Measurements from ENCODE around the gene MACROD1. TPM values are rescaled to one million over a fixed set of nuclear protein-coding genes. Genes with fewer than 3 reads are reported as not detected.
A peak's percentile ranks its signal among the peaks of the same experiment; 100 is the strongest.

MACROD1 gene
- total RNA-seq, 2 donors from 2014 or later: 3.9 to 7.5 TPM

DNA sequence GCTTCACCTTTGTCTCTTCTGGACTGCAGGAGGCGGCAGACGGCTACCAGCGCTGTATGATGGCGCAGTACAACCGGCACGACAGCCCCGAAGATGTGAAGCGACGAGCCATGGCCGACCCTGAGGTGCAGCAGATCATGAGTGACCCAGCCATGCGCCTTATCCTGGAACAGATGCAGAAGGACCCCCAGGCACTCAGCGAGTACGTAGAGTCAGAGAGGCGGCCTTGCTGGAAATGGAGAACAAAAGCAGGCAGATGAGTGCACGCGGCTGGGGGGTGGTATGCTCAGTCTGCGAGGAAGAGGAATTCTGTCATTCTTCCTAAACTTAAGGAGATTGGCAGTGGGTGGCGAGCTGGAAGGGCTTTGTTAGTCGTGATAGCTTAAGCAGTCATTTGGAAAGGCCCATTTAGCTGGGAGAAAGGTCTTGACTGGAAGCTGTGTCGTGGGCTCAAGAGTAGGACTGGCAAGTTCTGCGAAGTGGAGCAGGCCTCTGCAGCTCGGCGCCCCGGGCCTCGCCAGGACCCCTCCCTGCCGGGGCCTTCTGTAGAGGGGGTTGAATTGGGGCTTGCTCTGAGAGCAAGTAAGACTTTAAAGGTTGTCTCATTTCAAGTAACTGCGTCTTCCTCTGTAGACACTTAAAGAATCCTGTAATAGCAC lies 37.6 kb upstream of the MACROD1 start:
- Mint-ChIP-seq H3K4me1 (peaks cover 24% of the 10 kb centered on the region), H3K27me3 (no peaks in the 10 kb centered on the region), H3K27ac (no peak overlapping the region), H3K36me3 (ENCODE audit: low read depth) (peaks cover 11% of the 10 kb centered on the region), H3K4me3 (no peak overlapping the region)
- H3K9me3 ChIP-seq (ENCODE audit: control insufficient read depth, low read length, poor library complexity, severe bottlenecking): no peaks in the 10 kb centered on the region
- DNase-seq (no peak), ATAC-seq (no peak)

DNA sequence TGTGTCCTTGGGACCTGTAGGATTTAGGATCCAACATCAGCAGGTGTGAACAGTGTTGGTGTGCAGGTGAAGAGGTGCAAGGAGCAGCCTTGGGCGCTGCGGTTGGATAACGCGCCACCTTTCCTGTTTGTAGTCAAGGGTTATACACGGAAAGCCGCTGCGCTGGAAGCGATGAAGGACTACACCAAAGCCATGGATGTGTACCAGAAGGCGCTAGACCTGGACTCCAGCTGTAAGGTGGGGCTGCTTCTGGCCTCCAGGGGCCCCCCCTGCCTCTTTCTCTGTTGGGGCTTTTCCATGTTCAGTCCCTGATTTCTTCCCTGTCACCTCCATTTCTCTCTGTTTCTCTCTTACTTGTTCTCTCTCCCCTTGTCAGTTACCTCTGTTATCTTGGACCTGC lies 37.1 kb upstream of the MACROD1 start:
- Mint-ChIP-seq H3K36me3 (ENCODE audit: low read depth) (peaks cover 11% of the 10 kb centered on the region), H3K27me3 (no peaks in the 10 kb centered on the region), H3K4me3 (no peak overlapping the region), H3K4me1 (peaks cover 20% of the 10 kb centered on the region), H3K27ac (no peak overlapping the region)
- no peaks in the 10 kb centered on the region for H3K9me3 ChIP-seq (ENCODE audit: control insufficient read depth, low read length, poor library complexity, severe bottlenecking)
- ATAC-seq: no peak
- no peak for DNase-seq

DNA sequence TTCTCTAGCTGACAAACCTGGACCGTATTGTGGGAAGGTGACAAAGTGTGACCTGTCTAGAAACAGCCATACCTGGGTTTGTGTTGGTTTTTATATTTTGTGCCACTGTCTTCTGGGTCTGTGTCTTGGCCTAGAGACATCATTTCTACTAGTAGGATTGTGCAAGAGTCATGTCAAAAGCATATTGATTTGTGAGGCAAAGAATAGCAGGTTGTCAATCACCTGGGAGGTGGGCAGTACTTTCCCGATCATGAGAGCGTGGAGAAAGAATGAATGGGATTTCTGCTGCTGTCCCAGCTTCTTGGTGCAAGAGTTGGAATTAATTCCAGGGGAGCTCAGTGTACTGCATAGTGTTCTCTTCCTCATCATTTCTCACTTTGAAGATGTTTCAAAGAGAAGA lies 35.6 kb upstream of the MACROD1 start:
- H3K9me3 ChIP-seq (ENCODE audit: control insufficient read depth, low read length, poor library complexity, severe bottlenecking): no peaks in the 10 kb centered on the region
- Mint-ChIP-seq H3K4me1 (peaks cover 19% of the 10 kb centered on the region), H3K27me3 (no peaks in the 10 kb centered on the region), H3K4me3 (no peak overlapping the region), H3K27ac (peak overlapping the region; percentile 37), H3K36me3 (ENCODE audit: low read depth) (peaks cover 11% of the 10 kb centered on the region)
- ATAC-seq (no peak), DNase-seq (no peak)

GRCh38 chr11:64198511-64198910 lies 32.6 kb upstream of the MACROD1 start:
- ATAC-seq (no peak), DNase-seq (no peak)
- no peak overlapping the region for H3K4me3 Mint-ChIP-seq
- peak overlapping the region; percentile 67 for H3K27ac Mint-ChIP-seq
- H3K4me1 Mint-ChIP-seq: peaks cover 5% of the 10 kb centered on the region
- peaks cover 6% of the 10 kb centered on the region for H3K36me3 Mint-ChIP-seq (ENCODE audit: low read depth)
- no peaks in the 10 kb centered on the region for H3K27me3 Mint-ChIP-seq
- H3K9me3 ChIP-seq (ENCODE audit: control insufficient read depth, low read length, poor library complexity, severe bottlenecking): no peaks in the 10 kb centered on the region

GRCh38 chr11:64196626-64197025 lies 30.7 kb upstream of the MACROD1 start:
- H3K27ac Mint-ChIP-seq: no peak overlapping the region
- H3K9me3 ChIP-seq (ENCODE audit: control insufficient read depth, low read length, poor library complexity, severe bottlenecking): no peaks in the 10 kb centered on the region
- peaks cover 3% of the 10 kb centered on the region for H3K36me3 Mint-ChIP-seq (ENCODE audit: low read depth)
- no peak overlapping the region for H3K4me3 Mint-ChIP-seq
- no peak for DNase-seq
- H3K27me3 Mint-ChIP-seq: no peaks in the 10 kb centered on the region
- H3K4me1 Mint-ChIP-seq: peaks cover 3% of the 10 kb centered on the region
- ATAC-seq: no peak

GRCh38 chr11:64192434-64192833 lies 26.5 kb upstream of the MACROD1 start:
- DNase-seq (no peak), ATAC-seq (no peak)
- H3K4me3 Mint-ChIP-seq: no peak overlapping the region
- H3K9me3 ChIP-seq (ENCODE audit: control insufficient read depth, low read length, poor library complexity, severe bottlenecking): no peaks in the 10 kb centered on the region
- H3K27ac Mint-ChIP-seq: no peak overlapping the region
- peaks cover 8% of the 10 kb centered on the region for H3K4me1 Mint-ChIP-seq
- H3K27me3 Mint-ChIP-seq: no peaks in the 10 kb centered on the region
- H3K36me3 Mint-ChIP-seq (ENCODE audit: low read depth): no peaks in the 10 kb centered on the region

DNA sequence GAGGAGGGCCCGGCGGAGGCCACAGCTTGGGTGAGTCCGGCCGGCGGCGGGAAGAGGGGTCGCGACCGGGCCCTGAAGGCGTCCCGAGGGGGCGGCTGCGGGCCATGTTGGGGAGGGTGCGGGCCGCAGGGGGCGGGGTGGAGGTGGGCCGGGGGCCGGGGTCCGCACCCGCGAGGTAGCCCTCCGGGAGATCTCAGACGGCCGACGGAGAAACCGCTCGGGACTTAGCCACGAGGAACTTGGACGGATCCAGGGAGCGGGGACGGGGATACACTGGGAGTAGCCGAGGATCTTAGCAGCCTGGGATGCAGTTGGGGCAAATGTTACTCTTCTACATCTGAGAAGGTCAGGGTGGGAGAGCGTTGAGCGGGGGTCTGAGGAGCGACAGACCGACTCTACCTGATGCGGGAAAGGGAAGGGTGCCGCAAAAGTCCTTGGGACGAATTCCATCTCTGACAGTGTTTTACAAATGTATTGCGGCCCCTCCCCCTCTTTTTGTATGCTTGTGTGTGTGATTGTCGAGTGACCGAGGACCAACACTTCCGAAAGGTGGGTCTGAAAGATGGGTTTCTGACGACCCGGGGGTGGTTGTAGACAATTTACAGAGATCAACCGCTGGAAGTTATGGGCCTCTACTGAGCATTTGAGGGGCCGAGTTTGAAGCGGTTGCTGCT lies 20.7 kb upstream of the MACROD1 start:
- H3K9me3 ChIP-seq (ENCODE audit: control insufficient read depth, low read length, poor library complexity, severe bottlenecking): no peaks in the 10 kb centered on the region
- Mint-ChIP-seq H3K36me3 (ENCODE audit: low read depth) (no peaks in the 10 kb centered on the region), H3K27me3 (no peaks in the 10 kb centered on the region), H3K4me3 (no peak overlapping the region), H3K4me1 (peaks cover 21% of the 10 kb centered on the region), H3K27ac (no peak overlapping the region)
- ATAC-seq: no peak
- no peak for DNase-seq

DNA sequence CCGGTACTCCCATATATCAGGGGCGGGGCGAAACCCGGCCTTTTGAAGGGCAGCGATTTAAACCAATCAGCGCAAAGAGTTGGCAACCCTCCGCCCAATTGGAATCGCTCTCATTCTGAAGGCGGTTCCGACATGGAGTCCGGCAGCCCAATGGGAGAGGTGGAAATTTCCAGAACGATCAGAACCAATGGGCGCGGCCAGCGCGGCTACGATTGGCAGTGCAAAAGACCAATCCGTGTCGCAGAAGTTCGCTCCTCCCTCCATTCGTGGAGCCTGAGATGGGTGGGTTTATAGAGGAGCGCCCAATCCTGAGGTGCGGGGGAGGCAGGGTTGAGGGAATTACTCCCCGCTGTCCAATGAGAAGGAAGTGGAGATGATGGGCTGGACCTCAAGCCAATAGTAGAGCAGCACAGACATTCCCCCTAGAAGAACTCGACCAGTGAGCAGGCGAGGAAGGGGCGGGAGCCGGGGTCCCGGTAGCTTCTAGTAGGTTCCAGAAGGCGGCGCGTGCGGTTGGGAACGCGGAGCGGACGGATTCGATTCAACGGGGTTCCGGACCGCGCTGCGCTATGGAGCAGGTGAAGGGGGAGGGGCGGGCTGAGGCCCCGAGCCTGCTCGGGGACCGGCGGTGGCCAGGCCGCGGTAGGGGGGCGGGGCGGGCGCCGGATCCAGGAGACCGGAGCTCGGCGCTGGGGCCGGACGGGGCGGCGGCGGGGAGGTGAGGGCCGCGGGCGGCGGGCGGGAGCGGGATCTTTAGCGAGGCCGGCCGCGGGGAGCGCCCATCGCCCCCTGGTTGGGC lies 20.0 kb upstream of the MACROD1 start, which contains the start of gene STIP1:
Gene STIP1 (plus strand): TSS at position 479 of the 799 bp plus-strand sequence. CDS start 91 bp downstream, at position 570.
- DNase-seq: peak; percentile 95 to 97 (median 96)
- Mint-ChIP-seq H3K27me3 (no peaks in the 10 kb centered on the region), H3K36me3 (ENCODE audit: low read depth) (no peaks in the 10 kb centered on the region), H3K27ac (no peak within 1 kb of the TSS), H3K4me1 (peaks cover 24% of the 10 kb centered on the region), H3K4me3 (peak within 1 kb of the TSS; percentile 100)
- no peaks in the 10 kb centered on the region for H3K9me3 ChIP-seq (ENCODE audit: control insufficient read depth, low read length, poor library complexity, severe bottlenecking)
- peak; percentile 90 for ATAC-seq

DNA sequence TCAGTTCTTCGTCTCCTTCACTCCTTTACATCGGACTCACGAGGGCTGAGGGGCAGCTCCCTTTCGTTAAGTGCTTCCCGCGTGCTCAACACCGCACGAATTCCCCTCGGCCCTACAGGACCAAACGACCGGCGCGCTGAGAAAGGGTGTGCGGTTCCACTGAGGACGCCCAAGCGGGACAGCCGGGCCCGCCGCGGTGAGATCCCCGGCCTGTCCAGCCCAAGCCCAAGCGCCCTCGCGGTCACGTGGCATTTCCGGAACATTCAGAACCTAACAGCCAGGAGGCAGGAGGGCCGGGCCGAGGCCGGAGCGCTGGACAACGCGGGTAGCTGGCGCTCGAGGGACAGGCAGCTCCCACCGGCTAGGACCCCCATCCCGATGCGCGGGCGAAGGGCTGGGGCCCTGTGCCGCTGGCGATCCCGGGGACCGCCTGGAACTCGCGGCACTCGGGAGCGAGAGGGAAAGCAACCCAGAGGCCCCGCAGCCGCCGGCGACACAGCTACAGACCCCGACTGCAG lies 19.3 kb upstream of the MACROD1 start:
- H3K36me3 Mint-ChIP-seq (ENCODE audit: low read depth): no peaks in the 10 kb centered on the region
- ATAC-seq (no peak), DNase-seq (peak in 2 of 3 donors; percentile 25 to 28)
- no peak overlapping the region for H3K27ac Mint-ChIP-seq
- H3K4me1 Mint-ChIP-seq: peaks cover 23% of the 10 kb centered on the region
- peak overlapping the region; percentile 100 for H3K4me3 Mint-ChIP-seq
- no peaks in the 10 kb centered on the region for H3K9me3 ChIP-seq (ENCODE audit: control insufficient read depth, low read length, poor library complexity, severe bottlenecking)
- H3K27me3 Mint-ChIP-seq: no peaks in the 10 kb centered on the region

GRCh38 chr11:64183890-64184289 lies 18.0 kb upstream of the MACROD1 start:
- DNase-seq (no peak), ATAC-seq (no peak)
- no peaks in the 10 kb centered on the region for H3K27me3 Mint-ChIP-seq
- H3K27ac Mint-ChIP-seq: no peak overlapping the region
- H3K9me3 ChIP-seq (ENCODE audit: control insufficient read depth, low read length, poor library complexity, severe bottlenecking): no peaks in the 10 kb centered on the region
- H3K36me3 Mint-ChIP-seq (ENCODE audit: low read depth): no peaks in the 10 kb centered on the region
- peaks cover 19% of the 10 kb centered on the region for H3K4me1 Mint-ChIP-seq
- H3K4me3 Mint-ChIP-seq: no peak overlapping the region

DNA sequence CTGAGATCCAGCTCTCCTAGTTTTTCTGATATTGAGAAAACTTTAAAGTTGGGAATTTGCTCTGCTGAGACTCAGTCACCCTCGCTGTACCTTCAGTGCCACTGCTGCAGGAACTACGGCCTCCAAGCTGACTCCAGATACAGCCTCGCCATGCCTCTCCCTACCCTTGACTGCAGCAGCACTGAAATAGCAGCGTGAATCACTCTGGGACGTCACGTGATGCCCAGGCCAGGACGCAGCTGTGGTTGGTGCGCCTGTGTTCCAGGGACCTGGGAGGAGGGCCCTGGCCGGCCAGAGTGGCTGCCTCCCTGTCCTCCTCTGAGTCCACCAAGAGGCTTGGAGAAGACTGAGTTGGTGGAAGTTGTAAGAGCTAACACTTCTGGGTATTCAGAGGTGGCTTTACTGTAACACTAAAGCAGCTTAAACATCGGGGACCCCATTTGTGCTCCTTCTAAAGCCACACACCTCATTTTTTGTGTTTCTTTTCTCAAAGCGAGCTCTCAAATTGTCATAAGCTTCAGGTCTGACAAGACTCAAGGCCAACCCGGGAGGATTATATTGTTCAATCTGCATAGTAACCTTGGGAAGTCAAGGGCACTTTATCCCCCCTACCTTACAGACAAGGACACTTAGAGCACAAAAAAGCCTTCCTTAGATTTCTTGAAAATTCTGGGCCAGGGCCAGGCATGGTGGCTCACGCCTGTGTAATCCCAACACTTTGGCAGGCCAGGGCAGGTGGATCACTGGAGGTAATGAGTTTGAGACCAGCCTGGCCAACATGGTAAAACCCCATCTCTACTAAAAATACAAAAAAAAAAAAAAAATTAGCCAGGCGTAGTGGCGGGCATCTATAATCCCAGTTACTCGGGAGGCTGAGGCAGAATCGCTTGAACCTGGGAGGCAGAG lies 15.8 kb upstream of the MACROD1 start:
- no peak for DNase-seq
- Mint-ChIP-seq H3K27ac (no peak overlapping the region), H3K27me3 (no peaks in the 10 kb centered on the region), H3K4me1 (peaks cover 31% of the 10 kb centered on the region), H3K4me3 (no peak overlapping the region), H3K36me3 (ENCODE audit: low read depth) (no peaks in the 10 kb centered on the region)
- no peak for ATAC-seq
- no peaks in the 10 kb centered on the region for H3K9me3 ChIP-seq (ENCODE audit: control insufficient read depth, low read length, poor library complexity, severe bottlenecking)

GRCh38 chr11:64180891-64181290 lies 15.0 kb upstream of the MACROD1 start:
- Mint-ChIP-seq H3K4me1 (peaks cover 31% of the 10 kb centered on the region), H3K27me3 (no peaks in the 10 kb centered on the region), H3K27ac (no peak overlapping the region), H3K4me3 (no peak overlapping the region), H3K36me3 (ENCODE audit: low read depth) (no peaks in the 10 kb centered on the region)
- ATAC-seq (no peak), DNase-seq (no peak)
- H3K9me3 ChIP-seq (ENCODE audit: control insufficient read depth, low read length, poor library complexity, severe bottlenecking): no peaks in the 10 kb centered on the region
